Stimulated activated naive CD4-positive, alpha-beta T cell treated with Interleukin-2 at 50 U/mL for 16 hours (primary cell): Measurements from ENCODE around the gene FOLR3.
"Not testable (repeated sequence)": the region's sequence is repeated elsewhere in the genome, so short reads cannot be mapped to it uniquely, and the experiment has no call there.

ENCODE experiments used
- DNase-seq: peaks from one replicate; lab custom pipeline; 2025; lab: John Stamatoyannopoulos, UW

FOLR3 gene

DNA sequence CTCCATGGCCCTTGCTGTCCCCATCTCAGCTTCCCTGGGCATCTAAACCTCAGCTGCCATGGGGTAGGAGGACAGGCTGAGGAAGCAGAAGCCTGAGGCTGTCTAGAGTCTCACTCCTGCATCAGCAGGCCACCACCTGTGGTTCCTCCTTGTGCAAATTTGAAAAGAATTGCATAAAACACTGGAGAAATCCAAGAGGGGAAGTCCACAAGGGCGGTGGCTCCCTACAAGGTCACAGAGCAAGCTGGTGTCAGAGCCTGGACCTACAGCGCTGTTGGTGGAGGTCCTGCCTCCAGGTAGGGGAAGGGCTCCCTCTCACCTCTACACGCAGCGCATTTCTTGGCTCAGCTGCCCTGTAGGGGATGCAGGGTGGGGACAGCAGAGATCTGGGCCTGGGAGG, at the start of gene FOLR3:
FOLR3 (plus strand) TSS at position 253 of the 400 bp plus-strand sequence. CDS start 228 bp downstream, outside the sequence.
- not testable (repeated sequence) for DNase-seq

DNA sequence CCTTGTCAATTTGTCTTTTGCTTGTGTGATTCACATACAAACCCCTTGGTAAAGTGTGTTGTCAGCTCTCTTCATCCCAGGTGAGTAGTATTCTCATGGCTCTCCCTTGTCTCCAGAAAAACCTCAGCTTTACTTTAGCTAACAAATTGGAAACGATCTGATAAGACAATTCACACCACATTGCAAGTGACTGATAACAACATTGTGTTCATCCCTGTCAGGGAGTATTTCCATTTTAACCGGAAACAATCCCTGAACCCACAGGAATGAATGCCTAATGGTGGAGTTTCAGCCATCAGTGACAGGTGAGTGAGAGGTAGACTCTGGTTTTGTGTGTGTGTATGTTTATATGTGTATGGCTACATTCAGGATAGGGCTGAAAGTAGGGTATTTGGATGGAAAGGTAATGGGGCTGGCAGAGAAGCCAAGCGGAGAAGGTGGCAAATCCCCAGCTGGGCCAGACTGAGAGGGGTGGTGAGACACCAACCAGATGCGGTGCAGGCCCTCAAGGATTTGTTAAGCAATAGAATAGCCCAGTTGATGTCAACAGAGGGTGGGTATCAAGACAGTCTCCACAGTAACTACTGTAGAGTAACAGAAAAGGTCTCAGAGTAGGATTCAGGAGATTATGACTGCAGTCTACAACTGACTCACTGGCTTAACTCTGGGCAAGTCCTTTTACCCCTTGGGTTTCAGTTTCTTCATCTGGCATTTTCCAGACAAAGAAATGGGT, 47.3 kb upstream of the FOLR3 start:
- no peak for DNase-seq

DNA sequence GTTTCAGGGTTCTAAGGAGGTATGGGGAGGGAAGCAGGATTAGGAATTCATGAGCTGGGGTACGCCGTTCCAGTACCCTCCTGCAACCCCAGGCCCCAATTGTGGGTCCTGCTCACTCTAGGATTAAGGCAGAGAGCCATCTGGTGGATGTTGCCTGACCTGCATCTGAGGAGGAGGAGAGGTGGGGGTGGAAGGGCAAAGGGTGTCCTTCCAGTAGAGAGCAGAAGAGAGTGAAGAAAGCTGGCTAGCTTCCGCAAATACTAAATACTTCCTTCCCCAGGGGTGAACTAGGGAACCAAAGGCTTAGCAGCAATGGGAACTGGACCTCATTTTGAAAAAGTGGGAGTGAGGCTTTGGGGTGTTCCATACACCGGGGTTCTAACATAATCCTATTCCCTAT, 44.2 kb upstream of the FOLR3 start:
- peak; percentile 41 for DNase-seq

DNA sequence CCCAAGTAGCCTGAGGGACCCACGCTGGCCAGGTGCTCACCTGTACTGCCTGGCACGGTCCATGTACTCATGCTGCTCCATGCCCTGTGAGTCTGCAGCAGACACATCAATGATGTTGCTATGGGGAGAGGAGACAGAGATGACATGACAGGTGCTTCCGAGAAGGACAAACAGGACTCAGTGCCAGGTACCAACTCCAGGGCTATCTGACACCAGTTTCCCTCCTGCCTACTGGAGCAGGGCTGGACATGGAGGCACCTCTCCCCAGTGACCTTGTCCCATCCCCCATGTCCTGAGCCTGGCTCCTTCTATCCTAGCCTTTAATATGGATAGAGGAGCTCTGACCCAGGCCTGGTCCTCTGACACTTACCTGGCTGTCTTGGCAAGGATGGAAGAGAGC, 36.8 kb upstream of the FOLR3 start:
- DNase-seq = no peak

DNA sequence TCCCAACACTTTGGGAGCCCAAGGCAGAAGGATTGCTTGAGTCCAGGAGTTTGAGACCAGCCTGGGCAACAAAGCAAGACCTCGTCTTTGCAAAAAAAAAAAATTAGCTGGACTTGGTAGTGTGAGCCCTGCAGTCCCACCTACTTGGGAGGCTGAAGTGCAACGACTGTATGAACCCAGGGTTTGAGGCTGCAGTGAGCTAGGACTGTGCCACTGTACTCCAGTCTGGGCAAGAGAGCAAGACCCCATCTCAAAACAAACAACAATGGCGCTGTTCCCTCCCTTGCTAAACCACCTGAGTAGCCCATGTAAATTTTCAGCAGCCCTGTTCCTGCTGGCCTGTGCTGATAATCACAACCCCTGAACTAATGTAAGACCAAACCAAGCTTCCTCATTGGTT, 35.5 kb upstream of the FOLR3 start:
- no peak for DNase-seq

DNA sequence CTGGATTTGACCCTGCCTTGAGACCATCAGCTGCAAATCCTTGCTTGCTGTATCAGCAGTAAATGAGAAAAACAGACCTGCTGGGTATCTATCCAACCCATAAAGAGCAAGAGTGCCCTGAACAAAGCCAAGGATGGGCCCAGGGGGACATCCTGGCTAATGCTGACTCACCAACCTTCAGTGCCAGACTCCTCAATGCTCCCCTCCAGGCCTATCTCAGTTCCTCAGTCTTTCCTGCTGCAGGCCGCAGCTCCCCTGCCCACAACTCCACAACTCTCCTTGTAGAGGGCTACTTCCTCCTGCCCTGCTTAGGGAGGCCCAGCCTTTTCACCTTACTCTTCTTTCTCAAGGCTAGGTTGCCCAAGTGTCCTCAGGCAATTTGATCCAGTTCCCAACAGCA, 35.1 kb upstream of the FOLR3 start:
- no peak for DNase-seq

DNA sequence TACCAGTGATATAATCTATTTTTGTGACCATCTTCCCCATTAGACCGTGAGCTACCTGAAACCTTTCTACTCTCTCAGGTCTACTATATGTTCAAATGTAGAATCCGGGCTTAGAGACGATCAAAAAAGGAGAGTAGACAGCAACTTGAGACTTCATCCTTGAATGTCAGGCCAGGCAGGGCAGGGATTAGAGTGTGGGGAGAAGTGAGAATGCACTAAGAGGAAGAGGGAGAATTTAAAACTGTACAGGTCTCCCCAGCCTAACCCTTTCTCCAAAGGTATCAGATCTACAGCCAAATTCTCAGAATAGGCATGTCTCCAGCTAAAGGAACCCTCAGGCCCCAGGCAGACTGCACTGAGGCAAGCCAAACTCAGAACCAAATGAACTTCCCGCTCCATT, 33.4 kb upstream of the FOLR3 start:
- no peak for DNase-seq

DNA sequence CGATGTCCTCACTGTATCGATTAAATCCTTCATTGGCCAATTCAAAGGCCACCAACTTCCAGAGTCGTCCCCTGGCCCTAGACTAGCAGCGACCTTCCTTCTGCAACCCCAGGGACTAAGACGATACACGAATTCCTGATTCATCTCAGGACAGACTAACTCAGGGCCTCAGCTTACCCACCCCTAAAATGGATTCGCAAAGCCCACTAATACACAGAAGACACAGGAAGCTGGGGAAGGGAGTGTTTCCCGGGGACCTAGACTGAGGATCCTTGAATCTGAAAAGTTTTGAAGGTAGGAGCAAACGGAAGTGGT, 32.9 kb upstream of the FOLR3 start:
- DNase-seq = no peak

DNA sequence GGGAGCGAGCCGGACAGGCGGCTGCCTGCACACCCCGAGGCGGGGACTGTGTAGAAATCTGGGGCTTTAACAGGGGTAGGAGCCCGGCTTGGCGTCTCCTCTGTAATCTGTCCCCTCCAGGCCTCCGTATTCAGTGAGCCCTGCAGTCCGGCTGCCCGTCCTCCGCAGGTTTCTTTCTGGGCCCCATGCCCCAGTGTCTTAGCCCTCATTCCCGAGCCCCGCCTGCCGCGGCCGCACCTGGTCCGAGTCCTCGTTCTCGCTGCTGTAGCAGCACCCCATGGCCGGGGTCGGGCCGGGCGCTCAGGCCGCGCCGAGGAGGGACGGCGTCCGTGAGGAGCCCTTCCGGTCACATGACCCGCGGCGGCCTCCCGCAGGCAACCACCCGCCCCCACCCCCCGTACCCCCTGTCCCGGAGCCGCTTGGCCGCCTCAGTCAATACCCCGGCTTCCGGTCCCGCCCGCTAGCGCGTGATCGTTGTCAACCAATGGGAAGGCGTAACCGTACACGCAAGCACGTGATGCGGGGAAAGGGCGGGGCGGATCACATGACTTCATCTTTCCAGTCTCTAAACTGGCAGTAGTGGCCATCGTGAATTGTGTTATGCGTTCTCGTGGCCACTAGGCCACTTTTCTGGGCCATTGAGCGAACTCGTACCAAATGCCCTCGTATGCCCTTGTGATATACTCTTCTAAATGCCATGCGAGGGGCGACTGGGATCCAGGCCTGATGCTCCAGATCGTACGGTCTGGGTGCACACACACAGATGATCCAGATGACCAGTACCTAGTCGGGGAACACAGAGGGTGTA, 32.4 kb upstream of the FOLR3 start, which contains the start of gene LAMTOR1:
LAMTOR1 (minus strand) TSS at position 352 of the 808 bp plus-strand sequence; CDS start at position 279, 73 bp downstream.
- peak; percentile 98 for DNase-seq

DNA sequence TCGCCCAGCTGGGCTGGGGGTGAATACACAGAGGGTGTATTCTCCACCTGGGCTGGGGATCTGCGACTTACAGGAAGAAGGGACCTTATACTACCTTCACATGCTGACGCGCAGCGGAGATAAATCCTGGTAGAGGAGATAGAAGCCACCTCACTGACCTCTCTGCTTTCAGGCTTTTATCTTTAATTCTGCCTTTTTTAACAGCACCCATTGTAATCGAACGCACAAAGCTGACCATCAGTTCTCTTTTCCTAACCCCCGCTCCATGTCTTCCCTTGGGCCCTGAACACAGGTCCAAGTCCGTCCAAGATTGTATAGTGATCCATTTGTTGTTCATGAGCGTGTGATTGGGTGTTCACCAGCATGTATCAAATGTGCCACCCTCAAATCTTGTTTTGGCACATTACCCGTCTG, 31.8 kb upstream of the FOLR3 start:
- no peak for DNase-seq

DNA sequence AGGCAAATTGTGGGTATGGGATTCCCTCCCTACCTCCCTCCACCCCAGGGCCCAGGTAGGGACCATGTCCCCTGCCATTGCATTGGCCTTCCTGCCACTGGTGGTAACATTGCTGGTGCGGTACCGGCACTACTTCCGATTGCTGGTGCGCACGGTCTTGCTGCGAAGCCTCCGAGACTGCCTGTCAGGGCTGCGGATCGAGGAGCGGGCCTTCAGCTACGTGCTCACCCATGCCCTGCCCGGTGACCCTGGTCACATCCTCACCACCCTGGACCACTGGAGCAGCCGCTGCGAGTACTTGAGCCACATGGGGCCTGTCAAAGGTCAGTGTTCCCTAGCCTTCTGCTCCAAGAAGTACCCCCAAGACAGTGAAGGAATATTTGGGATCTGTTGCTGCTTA, 29.6 kb upstream of the FOLR3 start, which contains the start of gene TOMT:
TOMT (plus strand) TSS at position 37 of the 400 bp plus-strand sequence; CDS start at position 65, 28 bp downstream.
- no peak for DNase-seq

DNA sequence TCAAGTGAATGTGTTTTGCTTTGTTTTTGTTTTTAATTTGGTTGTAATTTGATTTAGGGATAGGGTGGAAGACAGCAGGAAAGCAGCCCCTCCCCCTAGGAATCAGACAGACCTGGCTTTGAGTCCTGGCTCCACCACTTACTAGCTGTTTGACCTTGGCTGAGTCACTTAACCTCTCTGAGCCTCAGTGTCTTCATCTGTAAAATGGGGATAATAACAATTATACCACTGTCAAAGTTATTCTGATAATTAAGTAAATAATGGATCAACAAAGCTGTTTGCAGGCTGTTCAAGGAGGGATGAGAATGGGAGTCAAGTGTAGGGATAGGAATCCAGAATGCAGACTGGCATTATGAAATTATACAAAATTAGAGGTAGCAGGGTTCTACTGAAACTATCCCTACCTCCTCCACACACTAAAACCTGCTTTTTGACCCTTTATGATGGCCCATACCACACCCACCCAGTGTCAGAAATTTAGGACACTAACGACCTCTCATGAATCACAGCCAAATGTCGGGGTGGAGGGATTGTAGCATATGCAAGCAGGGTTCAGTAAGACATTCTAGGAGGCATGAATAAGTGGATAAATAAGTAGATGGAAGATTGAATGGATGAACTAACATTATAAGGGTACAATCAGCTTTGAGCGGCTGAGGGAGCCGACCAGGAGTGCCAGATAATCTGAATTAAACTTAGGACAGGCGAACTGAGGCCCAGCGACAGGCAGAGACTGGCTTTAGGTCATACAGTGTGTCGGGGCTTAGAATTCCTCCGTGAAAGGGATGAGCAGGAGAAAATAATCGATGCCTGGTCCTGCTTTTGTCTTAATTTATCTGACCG, 24.0 kb upstream of the FOLR3 start:
- DNase-seq = no peak

DNA sequence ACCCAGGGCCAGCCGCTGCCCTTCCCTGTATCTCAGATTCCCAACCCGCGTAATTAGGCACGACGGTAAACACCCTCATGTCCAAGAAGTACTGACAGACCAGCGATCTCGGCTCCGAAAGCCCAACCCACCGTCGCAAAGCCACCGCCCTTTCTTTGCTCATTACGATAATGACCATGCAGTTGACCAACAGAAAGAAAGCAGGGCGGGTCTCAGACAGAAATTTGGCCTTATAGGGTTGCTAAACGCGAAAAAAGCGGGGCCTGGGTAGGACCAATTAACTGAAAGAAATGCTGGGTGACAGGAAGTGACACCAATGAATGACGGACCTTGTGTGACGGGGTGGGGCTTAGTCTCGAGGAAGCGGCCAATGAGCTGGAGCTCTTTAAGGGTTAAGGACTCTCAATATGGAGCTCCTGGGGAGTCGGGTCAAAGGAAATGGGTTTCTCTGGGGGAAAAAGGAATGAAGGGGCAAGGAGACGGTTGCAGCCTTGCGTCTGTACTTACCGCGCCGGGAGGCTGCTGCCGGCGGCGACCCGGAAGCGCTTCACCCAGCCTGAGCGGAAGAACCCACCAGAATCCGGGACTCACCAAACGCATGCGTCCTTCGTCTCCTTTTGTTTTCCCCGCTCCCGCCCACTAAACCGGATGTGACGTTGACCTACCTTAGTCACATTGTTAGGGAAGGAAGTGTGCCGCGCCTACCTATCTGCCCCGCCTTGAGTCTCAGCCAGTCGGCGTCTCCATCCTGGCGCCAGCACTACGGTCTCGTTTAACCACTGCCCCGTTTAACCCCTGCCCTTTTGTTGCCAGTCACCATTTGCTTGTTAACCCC, 23.2 kb upstream of the FOLR3 start, which contains the start of gene ANAPC15:
ANAPC15 (minus strand) TSS at position 553 of the 835 bp plus-strand sequence. CDS start 1,419 bp downstream, outside the sequence.
- peak; percentile 99 for DNase-seq

DNA sequence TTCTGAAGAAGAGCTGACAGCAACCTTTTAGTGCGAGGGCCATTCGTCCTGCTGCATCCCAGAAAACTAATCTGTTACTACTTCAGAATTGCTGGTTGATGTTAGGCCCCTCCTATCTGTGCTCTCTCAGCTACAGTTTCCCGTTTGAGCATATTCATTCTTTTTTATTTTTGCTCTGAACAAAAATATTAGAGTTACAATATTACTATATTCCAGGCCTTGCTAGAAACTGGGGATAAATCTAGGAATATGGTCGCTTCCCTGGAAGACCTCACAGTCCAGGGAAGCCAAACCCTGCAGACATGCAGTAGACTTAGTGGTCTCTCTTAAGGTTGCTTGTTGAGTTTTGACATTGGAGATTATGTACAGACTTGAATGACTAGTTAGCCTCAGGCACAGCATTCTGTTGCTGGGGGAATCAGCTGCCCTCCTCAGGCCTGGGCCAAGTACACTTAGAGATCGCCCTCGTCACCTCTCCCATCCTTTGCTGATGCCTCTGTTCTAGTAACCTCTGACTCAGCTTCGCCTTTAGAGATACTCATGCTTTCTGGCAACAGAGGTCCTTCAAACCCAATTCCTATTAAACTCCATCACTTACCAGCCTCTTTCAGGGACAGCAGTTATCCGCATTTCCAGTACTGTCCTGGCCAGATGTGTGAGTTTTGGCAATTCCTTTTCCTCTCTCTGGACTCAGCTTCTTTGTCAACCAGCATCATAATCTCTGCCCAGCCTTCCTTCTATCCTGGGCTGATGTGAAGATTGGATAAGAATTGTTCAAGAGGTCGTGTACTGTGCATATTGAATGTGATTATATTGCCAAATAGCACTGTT, 22.3 kb upstream of the FOLR3 start:
- no peak for DNase-seq

DNA sequence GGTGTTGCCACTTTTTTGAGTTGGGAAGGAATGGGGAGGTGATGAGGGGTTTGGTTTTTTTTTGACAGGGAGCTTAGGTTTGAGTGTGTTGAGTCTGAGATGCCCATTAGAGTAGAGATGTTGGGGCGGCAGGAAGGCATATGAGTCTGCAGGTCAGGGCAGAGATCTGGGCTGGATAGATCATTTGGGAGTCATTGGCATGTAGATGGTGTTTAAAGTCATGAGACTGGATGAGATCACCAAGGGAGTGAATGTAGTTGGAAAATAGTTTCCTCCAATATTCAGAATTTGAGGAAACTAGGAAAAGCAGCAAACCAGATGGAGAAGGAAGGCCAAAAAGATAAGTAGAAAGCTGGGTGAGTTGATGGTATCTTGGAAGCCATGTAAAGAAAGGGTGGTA, 21.0 kb upstream of the FOLR3 start:
- DNase-seq = no peak

DNA sequence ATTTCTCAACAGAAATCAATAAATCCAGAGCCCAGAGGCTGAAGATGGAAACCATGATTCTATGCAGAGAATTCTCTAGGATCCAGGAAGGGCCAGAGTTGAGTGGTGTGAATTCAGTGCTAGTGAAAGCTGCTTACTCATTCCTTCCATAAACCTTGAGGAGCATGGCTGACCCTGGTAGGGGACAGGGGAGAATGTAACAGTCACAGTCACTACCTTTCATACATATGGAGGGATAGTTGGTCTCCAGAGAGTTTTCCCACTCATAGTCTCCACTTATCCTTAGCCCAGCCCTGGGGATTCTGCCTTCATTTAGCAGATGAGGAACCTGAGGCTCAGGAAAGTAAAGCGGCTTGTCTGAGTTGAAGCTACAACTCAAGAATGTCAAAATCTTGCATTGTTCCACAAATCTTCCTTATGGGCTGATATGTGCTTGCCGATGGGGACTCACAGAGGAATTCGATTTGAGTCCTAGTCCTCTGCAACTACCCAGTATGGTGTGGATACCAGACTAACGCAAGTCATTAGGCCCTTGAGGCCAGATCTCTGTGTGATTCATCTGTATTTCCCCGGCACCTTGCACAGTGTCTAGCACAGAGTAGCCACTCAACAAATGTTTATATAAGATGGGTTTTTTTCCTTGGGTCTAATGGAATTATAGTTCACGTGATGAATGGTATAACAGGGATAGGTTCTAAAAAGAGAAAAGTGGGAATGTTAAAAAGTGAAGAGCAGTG, 19.3 kb upstream of the FOLR3 start:
- DNase-seq = no peak

DNA sequence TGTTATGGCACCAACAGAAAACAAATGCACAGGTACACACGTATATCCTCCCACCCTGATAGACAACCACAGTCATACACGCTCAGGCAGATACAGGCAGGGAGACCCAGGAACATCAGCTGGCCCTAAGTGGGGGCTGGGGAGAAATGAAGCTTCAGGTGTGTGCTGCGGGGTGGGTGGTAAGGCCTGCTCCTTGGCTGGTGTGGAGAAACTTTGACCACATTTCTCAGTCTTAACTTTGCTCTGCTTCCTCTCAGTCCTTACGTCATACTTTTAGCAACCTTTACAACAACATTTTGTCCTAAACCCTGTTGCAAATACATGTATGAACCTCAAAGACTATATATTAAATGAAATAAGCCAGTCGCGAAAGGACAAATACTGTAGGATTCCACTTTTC, 16.3 kb upstream of the FOLR3 start:
- DNase-seq = no peak

DNA sequence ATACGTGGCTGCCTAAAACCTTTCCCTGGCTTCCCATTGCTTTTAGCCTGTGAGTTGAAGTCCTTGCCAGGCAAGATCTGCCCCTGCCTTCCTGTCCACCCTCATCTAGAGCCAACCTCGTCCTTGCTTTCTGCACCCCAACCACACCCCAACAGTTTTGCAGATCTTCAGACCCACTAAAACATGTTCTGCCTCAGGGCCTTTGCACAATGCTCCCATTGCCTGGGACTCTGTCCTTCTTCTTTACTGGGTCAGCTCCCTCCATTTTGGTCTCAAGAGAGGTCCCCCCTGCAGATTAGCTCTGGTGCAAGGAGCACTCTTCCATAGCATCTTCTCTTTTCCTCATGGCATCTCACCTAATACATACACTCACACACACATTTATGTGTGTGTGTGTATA, 14.6 kb upstream of the FOLR3 start:
- DNase-seq = no peak

DNA sequence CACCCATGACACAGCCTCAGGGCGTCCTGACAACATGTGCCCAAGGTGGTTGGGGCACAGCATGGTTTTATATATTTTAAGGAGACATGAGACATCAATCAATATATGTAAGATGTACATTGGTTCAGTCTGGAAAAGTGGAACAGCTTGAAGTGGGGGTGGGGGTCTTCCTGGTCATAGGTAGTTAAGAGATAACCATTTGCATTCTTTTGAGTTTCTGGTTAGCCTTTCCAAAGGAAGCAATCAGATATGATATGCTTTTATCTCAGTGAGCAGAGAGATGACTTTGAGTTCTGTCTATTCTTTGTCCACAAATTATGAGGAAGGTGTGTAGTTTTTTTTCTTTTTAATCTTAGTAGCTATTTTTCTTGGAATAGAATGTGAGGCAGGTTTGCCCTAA, 12.9 kb upstream of the FOLR3 start:
- DNase-seq = no peak
